GM03348 (cell line): ENCODE results near the gene TSC22D1.

ENCODE experiments used
- DNase-seq: peaks from one replicate; pipeline ENCODE4 v3.0.0; 2012; ENCODE audit warnings: low spot score

Gene TSC22D1

DNA sequence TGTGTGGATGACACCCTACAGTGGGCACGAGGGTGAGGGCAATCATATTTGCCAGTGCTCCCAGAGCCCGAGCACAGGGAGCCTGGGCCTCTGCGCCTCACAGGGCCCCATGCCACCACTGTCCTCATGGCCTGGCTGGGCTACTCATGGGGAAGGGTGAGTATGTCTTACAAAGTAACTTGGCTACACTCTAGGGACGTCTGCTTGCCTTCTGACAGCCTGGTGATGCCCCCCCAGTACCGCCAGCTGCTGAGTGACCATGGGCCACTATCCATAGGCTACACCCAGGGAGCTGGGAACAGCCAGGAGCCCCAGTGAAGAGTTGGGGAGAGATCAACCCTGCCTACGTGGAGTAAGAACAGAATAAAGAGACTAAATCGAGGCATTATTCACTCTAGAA is 123.7 kb downstream of the TSC22D1 start:
- DNase-seq, result no peak

DNA sequence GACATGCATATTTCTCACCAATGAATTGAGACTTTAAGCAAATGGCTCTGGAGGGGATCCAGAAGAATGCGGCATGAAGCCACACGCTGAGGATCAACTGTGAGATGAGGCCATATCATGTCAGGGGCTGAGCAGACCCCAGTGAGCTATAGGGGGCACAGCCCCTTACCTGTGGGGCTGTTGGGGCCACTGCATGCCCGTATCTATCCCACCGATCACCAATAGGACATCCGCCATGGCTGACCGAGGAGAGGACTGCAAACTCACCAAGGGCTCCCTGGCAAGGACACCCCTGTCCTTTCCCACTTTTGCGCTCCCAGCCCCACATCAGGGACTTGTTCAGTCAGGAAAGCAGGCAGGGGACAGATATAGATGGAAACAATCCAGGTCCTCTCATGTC is 124.5 kb downstream of the TSC22D1 start:
- DNase-seq, result no peak

DNA sequence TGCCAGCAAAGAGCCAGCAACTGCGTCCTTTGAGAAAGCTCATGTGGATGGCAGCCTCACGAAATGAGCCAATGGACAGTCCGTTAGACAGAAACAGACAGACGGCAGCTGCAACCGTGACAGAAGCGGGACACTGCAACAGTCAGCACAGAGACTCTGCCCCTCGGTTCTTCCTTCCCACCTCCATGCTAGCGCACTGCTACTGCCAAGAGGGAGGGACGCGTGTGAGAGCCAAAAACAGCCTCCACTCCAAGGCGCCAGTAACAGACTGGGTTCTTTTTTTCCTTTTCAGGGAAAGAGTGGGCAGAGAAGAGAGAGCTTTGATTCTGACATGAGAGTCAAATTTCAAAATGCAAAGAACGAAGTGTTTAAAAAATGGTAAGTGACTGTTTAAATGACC is 125.0 kb downstream of the TSC22D1 start:
- no peak for DNase-seq

DNA sequence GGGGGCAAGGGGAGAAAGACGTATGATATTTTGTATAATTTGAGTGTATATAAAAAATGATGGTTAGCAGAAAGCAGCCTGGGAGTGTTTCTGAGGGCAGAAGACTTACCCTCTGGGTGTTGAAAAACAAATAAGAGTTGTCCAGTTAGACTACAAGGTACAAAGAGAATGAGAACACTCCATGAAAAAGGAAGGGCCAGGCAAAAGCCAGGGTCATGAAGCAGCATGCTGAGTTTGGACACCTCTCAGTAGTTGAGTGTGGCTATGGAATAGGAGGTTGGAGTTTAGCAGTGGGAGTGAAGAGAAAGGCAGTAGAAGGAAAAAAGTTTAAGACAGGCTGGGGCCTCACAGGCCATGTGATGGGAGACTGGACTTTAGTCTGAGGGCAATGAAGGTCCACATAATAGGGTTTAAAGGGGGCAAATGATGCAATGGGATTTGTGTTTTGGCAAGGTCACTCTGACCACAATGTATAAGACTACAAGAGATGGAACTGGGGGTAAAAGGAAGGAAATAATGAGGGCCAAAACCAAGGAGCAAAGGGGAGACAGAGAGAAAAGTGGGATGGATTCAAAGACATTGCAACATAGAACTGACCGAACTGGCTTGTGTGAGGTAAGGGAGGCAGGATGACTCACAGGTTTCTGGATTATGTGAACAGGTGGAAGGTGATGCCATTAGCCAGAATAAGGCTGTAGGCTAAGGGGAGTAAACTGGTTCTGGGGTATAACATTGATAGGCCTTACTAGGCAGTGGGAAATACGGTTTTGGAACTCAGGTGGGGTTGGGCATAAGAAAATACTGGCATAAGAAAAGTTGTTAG is 125.9 kb downstream of the TSC22D1 start:
- DNase-seq, result no peak

- no peak for DNase-seq
Measured at GRCh38 chr13:44448875-44449274, 127.3 kb downstream of the TSC22D1 start.

DNA sequence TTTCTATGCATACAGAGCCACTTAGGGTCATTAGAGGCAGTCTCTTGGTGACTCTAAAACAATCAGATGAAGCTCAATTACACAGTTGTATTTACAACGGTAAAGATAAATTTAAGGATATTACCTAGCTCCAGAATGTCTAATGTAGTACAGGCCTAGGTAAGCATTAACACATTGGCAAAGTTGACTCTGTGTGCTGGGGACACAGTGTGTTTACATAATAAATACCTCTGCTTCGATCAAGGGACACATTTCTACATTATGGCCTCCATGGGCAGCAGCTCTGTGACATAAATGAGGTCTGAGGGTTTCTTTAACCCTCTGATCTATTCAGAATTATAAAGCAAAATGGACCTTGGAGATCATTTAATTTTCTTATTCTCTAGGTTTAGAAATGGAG is 127.8 kb downstream of the TSC22D1 start:
- no peak for DNase-seq

DNA sequence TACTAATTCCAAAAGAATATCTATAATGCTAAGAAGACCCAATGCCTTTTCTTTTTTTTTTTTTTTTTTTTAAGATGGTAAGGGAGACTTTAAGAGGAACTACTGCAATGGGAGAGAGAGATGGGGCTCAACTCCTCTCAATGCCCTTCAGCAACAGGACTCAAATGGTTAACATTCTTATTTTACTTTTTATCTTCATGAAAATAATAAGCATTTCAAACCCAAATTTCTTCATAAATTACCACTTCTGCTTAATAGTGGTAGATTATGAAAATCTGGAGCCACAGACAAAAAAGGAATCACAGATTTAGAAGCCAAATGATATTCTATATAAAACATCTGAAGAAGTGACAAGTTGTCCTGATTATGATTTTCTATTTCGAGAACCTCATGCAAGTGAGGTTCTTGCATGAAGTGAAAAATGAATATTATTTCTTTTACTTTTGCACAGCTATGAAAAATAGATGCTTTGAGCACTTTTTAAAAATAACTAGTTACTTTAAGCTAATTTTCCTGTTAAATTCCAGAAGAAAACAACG is 128.3 kb downstream of the TSC22D1 start:
- DNase-seq, result no peak

DNA sequence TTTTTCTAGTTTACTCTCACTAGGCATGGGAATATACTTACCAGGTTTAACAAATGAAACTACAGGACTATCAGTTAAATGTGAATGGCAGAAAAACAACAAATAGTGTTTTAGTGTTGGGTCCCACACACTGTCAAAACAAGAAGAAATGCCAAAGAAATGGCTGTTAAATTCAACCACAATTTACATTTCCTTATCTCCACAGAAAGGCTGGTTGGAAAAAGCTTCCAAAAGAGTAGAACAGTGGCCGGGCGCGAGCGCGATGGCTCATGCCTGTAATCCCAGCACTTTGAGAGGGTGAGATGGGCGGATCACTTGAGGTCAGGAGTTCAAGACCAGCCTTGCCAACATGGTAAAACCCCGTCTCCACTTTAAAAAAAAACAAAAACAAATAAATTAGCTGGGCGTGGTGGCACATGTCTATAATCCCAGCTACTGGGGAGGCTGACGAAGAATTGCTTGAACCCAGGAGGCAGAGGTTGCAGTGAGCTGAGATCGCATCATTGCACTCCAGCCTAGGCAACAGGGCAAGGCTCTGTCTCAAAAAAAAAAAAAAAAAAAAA is 136.0 kb downstream of the TSC22D1 start:
- DNase-seq, result no peak

- DNase-seq, result no peak
Measured at GRCh38 chr13:44439452-44440024, 136.6 kb downstream of the TSC22D1 start.

DNA sequence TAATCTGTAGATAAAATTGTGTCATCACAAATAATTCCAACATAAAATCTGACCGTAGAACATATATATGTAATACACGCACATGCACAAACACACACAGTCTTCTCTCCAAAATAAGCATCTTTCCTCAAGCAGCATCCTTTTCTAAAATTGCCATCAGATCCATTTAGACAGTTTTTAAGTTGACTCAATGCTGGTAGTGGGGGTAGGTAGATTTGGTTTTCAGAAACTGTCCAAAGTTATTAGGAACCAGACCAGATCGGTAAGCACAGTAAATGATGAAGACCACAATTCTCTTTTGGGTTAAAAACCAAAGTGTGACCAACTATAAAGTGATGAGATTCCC is 137.9 kb downstream of the TSC22D1 start:
- DNase-seq, result no peak

DNA sequence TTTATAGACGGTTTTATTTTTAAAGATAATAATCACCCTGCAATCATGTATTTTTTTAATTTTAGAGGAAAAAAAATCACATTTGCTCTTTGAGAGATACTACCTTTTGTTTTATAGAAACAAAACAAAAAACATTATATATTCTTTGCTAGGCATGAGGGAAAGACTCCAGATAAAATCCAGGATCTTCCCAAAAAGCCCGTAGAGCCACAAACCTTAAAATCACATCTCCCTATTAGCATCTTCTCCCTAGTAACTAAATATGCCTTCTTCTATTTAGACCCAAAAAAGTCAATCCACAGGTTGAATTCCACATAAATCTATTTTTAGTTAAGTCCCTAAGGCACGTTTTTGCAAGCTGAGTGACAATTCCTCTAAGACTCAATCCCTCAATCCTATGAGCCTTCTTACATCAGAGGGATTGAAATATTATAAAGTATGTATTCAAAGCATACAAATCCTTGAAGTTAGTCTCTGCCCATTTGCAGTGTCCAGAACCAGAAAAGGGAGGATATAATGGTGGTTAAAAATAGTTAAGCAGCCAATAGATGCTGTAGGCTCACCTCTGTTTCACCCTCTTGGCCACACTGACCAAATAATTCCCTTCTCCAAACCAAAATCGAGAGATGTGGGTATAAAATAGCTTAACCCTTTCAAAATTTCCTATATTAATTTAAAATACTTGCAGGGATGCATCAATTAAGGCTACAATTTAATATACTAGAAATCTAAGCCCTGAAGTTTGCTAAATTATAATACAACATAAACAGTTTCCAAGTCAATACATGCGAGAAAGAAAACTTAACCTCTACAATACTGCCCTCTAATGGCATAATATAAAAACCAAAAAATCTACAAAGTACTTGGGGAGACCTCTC is 138.5 kb downstream of the TSC22D1 start:
- DNase-seq, result peak; percentile 33

- peak; percentile 96 for DNase-seq
Measured at GRCh38 chr13:44436589-44437337, 139.4 kb downstream of the TSC22D1 start.

DNA sequence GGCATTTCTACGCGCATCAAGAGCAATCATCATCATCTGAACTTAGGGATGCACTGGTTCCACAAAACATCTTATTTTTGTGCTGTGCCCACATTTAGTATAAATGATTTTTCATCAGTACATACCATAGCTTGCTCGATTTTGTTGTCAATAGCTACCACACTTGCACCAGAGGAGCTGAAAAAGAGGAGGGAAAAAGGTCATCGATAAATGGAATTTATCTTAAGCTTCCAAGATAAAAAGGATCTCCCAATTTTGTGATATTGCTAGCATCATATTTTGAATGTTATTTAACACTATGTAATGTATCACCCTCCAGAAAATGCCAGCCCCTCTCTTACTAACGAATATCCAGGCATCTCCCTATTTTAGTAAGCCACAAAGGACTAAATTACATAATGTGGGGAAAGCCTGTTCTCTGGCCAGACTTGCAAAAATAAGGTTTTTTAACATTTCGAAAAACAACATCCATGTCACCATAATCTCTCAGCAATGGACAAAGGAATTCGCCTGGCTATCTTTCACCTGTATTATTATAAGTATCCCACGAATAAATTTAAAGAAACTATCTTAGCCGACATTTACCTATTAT is 140.1 kb downstream of the TSC22D1 start:
- DNase-seq, result no peak

GRCh38 chr13:44435142-44435918 is 140.8 kb downstream of the TSC22D1 start:
- peak; percentile 95 for DNase-seq

DNA sequence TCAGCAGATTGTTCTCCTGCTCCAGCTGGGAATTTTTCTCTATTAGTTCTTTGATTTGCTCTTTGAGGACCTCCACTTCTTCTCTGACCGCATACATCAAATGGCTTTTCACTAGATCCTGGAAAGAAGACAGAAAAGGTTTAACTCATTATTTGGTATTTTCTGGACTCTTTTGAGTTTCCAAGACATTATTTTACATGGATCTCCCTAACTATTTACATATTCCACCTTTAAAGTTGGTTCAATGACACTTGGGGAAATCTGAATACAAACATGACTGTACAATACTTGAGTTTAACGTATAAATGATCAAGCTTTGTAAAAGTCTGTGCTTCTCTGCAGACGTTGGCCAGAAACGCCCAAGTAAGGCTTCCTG is 141.4 kb downstream of the TSC22D1 start:
- no peak for DNase-seq

- no peak for DNase-seq
Measured at GRCh38 chr13:44433863-44434765, 142.0 kb downstream of the TSC22D1 start.

DNA sequence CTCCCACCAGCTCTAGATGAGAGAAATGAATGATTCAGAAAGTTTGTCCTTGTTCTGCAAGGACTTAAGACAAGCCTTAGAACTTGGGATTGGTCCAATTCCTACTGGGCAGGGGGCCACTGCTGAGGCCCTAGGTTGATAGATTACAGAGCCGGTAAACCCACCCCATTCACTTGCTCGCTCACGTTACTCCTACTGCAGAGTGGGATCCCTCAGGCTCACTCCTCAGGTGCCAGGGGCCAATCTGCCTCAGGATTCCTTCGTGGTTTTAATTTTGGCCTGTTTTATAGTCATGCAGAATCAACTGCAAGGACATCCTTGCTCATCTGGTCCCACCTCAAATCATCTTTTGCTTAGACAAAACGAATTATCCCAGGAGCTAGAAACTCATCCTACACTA is 143.5 kb downstream of the TSC22D1 start:
- DNase-seq, result no peak

- no peak for DNase-seq
Measured at GRCh38 chr13:44431150-44431549, 145.0 kb downstream of the TSC22D1 start.

GRCh38 chr13:44429311-44429710 is 146.8 kb downstream of the TSC22D1 start:
- no peak for DNase-seq
